ENCODE results near the gene LMBRD2.

GRCh38 chr5:36125868-36126267, 25.8 kb downstream of the LMBRD2 start:
- no peak for TF ChIP-seq CTCF (IDR thresholded peaks at IDR 0.05)
- TF ChIP-seq EP300 (IDR thresholded peaks at IDR 0.05) = no peak

Measured in sigmoid colon (tissue), 4 donors.